Endothelial cell of umbilical vein (primary cell): ENCODE results near the gene PTPRD.

Experiments used
- FOS ChIP-seq: IDR thresholded peaks from 2 replicates; pipeline ENCODE4 v1.6.1; 2011; ENCODE audit warnings: mild to moderate bottlenecking, low read length, moderate library complexity, borderline replicate concordance; ENCODE audit not compliant: insufficient read depth
- TF ChIP-seq, protein P1 (sequence below): IDR thresholded peaks from 2 replicates; pipeline ENCODE4 v1.6.1; 2011; ENCODE audit not compliant: insufficient read depth, insufficient read length

GRCh38 chr9:10538073-10538472 is 74.7 kb downstream of the PTPRD start:
- TF ChIP-seq, protein P1, sequence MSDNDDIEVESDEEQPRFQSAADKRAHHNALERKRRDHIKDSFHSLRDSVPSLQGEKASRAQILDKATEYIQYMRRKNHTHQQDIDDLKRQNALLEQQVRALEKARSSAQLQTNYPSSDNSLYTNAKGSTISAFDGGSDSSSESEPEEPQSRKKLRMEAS, result no peak
- TF ChIP-seq FOS, result no peak
